ENCODE data around the gene FOXN3. TPM values are rescaled to one million over a fixed set of nuclear protein-coding genes. Genes with fewer than 3 reads are reported as not detected.

Gene FOXN3
- total RNA-seq, 6 experiments from 2014 or later: 31.9 to 43.4 (median 37.9) TPM

DNA sequence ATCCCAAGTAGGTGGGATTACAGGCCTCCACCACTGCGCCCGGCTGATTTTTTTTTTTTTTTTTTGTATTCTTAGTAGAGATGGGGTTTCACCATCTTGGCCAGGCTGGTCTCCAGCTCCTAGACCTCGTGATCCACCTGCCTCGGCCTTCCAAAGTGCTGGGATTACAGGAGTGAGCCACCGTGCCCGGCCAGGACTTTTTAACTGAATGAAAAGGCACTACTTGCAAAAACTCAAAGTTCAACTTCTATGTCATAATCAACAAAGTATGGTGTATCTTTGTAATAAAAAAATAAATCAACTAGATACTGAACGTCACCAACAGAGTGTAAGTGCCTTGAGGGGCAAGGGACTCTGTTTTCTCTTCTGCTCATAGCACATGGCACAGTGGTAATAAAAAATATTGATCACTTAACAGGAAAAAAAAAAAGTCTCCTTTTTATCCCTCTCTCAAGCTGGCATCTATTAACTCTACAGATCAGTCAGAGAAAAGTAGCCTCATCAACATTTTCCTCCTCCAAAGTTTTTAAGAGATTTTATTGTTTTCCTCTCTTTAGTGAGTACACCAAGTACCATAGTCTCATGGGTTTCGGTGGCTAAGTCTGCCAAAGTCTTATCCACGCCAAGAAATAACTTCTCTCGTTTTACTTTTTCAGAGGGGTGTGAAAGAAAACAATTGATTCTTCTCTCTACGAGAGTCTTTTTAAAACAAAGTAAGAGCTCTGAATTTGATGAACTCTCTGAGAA, 10.6 kb upstream of the FOXN3 start:
- TF ChIP-seq, protein P1, sequence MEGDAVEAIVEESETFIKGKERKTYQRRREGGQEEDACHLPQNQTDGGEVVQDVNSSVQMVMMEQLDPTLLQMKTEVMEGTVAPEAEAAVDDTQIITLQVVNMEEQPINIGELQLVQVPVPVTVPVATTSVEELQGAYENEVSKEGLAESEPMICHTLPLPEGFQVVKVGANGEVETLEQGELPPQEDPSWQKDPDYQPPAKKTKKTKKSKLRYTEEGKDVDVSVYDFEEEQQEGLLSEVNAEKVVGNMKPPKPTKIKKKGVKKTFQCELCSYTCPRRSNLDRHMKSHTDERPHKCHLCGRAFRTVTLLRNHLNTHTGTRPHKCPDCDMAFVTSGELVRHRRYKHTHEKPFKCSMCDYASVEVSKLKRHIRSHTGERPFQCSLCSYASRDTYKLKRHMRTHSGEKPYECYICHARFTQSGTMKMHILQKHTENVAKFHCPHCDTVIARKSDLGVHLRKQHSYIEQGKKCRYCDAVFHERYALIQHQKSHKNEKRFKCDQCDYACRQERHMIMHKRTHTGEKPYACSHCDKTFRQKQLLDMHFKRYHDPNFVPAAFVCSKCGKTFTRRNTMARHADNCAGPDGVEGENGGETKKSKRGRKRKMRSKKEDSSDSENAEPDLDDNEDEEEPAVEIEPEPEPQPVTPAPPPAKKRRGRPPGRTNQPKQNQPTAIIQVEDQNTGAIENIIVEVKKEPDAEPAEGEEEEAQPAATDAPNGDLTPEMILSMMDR (IDR thresholded peaks at IDR 0.05): no peak
- Mint-ChIP-seq H3K9me3 (no peaks in the 10 kb centered on the region), H3K36me3 (ENCODE audit: low read depth) (peaks cover 3% of the 10 kb centered on the region; the same call in 1 of the 2 replicates), H3K4me1 (ENCODE audit: low read depth) (peaks cover 69% of the 10 kb centered on the region), H3K27me3 (ENCODE audit: insufficient read depth) (peaks cover 4% of the 10 kb centered on the region; the same call in 1 of the 2 replicates), H3K4me3 (no peak overlapping the region), H3K27ac (peak overlapping the region; percentile 49; the same call in 1 of the 2 replicates)
- DNase-seq: no peak

DNA sequence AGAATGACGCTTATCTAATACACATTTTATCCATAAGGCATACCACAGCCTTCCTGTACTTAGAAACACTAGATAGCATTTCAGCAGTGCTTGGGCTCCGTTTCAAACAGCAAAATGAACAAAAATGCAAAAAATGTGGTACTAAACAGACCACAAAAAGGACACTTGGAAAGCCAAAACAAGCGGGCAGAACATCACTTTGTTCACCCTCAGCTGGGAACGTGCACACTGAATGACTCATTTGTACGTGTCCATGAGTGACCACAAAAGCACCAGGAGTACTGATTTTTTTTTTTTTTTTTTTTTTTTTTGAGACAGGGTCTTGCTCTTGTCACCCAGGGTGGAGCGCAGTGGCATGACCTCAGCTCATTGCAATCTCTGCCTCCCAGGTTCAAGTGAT, 8.9 kb upstream of the FOXN3 start:
- TF ChIP-seq, protein P1 (IDR thresholded peaks at IDR 0.05): no peak
- peaks cover 68% of the 10 kb centered on the region for H3K4me1 Mint-ChIP-seq (ENCODE audit: low read depth)
- peak overlapping the region; percentile 42; the same call in 1 of the 2 replicates for H3K4me3 Mint-ChIP-seq
- H3K36me3 Mint-ChIP-seq (ENCODE audit: low read depth): peaks cover 3% of the 10 kb centered on the region; the same call in 1 of the 2 replicates
- peak; percentile 97 for DNase-seq
- H3K27ac Mint-ChIP-seq: peak overlapping the region; percentile 88
- H3K27me3 Mint-ChIP-seq (ENCODE audit: insufficient read depth): peaks cover 4% of the 10 kb centered on the region; the same call in 1 of the 2 replicates
- H3K9me3 Mint-ChIP-seq: no peaks in the 10 kb centered on the region

DNA sequence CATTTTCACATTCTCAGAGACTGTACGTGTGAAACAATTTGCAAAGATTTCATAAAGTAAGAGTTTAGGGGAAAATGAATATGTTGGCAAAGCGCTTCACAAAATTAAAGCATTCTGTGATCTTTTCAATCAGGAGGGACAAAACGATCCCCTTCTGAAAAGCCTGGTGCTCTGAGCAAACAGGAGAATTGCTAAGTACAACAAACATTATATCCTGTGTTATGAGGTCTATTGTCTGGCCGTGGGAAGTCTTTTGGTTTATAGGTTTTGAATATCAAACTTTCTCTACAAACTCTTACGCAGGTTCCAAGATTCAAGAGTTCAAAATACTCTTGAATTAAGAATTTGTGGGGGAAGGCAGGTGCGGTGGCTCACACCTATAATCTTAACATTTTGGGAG, 7.2 kb upstream of the FOXN3 start:
- peaks cover 10% of the 10 kb centered on the region; the same call in 1 of the 2 replicates for H3K36me3 Mint-ChIP-seq (ENCODE audit: low read depth)
- TF ChIP-seq, protein P1 (IDR thresholded peaks at IDR 0.05): no peak
- H3K9me3 Mint-ChIP-seq: no peaks in the 10 kb centered on the region
- peaks cover 51% of the 10 kb centered on the region for H3K4me1 Mint-ChIP-seq (ENCODE audit: low read depth)
- peaks cover 4% of the 10 kb centered on the region for H3K27me3 Mint-ChIP-seq (ENCODE audit: insufficient read depth)
- DNase-seq: no peak
- no peak overlapping the region; the same call in 1 of the 2 replicates for H3K27ac Mint-ChIP-seq
- no peak overlapping the region for H3K4me3 Mint-ChIP-seq

DNA sequence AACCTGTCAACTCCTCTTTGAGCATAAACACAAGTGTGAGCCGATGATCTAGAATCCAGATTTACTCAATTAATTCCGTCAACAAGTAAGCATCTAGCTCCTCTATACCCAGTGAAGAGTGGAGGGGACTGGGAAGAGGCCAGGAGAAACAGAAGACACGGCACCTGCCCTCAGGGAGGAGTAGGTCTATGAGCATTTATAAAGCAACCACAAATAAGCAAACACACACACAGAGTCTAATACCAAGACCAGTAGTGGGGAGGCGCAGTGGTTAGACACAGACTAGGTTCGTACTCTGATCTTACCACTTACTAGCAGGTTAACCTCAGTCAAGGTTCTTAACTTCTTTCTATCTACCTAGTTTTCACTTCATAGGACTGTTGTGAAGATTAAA, 5.9 kb upstream of the FOXN3 start:
- Mint-ChIP-seq H3K36me3 (ENCODE audit: low read depth) (peaks cover 10% of the 10 kb centered on the region; the same call in 1 of the 2 replicates), H3K4me1 (ENCODE audit: low read depth) (peaks cover 46% of the 10 kb centered on the region), H3K9me3 (no peaks in the 10 kb centered on the region), H3K27me3 (ENCODE audit: insufficient read depth) (peaks cover 1% of the 10 kb centered on the region), H3K4me3 (no peak overlapping the region), H3K27ac (no peak overlapping the region)
- DNase-seq: no peak
- TF ChIP-seq, protein P1 (IDR thresholded peaks at IDR 0.05): no peak

DNA sequence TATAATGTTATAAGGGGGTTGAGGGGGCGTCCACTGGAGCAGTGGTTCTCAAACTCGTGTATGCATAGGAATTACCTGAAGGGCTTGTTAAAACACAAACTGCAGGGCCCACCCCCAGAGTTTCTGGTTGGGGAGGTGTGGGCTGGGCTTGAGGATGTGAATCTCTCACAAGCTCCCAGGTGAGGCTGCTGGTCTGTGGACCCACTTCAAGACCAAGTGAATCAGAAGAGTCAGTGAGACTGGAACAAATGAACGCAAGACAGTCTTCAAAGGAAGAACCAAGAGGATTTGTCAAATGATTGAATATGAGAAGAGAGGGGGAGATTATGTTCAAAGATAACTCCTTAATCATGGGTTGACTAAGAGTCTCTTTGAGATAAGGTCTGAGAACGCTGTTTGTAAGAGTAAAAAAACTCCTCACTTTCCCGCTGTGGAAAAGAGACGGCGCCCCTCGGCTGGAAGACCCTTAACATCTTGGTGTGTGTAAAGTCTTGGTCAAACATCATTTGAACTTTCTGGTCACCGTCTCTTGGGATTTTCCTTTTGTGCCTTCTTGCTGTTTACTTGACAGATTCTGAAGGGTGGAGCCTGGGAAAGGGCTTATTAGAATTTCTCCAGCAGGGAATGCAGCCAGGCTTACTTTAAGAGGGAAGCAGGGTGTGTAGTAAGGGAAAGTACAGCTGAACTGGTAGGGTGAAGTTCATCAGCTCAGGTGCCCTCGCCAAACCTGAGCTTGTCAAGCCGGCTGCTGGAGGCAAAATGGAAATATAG, 5.3 kb upstream of the FOXN3 start:
- H3K9me3 Mint-ChIP-seq: no peaks in the 10 kb centered on the region
- peaks cover 45% of the 10 kb centered on the region for H3K4me1 Mint-ChIP-seq (ENCODE audit: low read depth)
- peaks cover 10% of the 10 kb centered on the region; the same call in 1 of the 2 replicates for H3K36me3 Mint-ChIP-seq (ENCODE audit: low read depth)
- no peak overlapping the region for H3K4me3 Mint-ChIP-seq
- H3K27ac Mint-ChIP-seq: no peak overlapping the region
- DNase-seq: no peak
- TF ChIP-seq, protein P1 (IDR thresholded peaks at IDR 0.05): no peak
- peaks cover 1% of the 10 kb centered on the region for H3K27me3 Mint-ChIP-seq (ENCODE audit: insufficient read depth)

Data from HFFc6 (cell line).